WTC11 (cell line): ENCODE data around the gene AQP7.

Experiments used
- CREB1 ChIP-seq: sonication (generic); formaldehyde crosslinking; IDR thresholded peaks from 2 replicates; pipeline ENCODE4 v1.8.0; 2023; ENCODE audit warnings: mild to moderate bottlenecking, missing genetic modification reagents
- E2F1 ChIP-seq: sonication (generic); formaldehyde crosslinking; IDR thresholded peaks from 2 replicates; pipeline ENCODE4 v1.8.0; 2022; ENCODE audit warnings: mild to moderate bottlenecking, missing genetic modification reagents
- IRF2 ChIP-seq: sonication (generic); formaldehyde crosslinking; IDR thresholded peaks from 2 replicates; pipeline ENCODE4 v1.8.0; 2022; ENCODE audit warnings: low read depth, missing genetic modification reagents, borderline replicate concordance
- NR2C2 ChIP-seq: sonication (generic); formaldehyde crosslinking; IDR thresholded peaks from 2 replicates; pipeline ENCODE4 v1.8.0; 2022; ENCODE audit warnings: mild to moderate bottlenecking, missing genetic modification reagents
- ZNF281 ChIP-seq: sonication (generic); formaldehyde crosslinking; IDR thresholded peaks from 2 replicates; pipeline ENCODE4 v1.8.0; 2023; ENCODE audit warnings: mild to moderate bottlenecking, missing genetic modification reagents
- ZNF396 ChIP-seq: fragments of 250-450 bp; sonication (Bioruptor Pico); IDR thresholded peaks from 2 replicates; pipeline ENCODE4 v1.8.0; 2021; ENCODE audit warnings: mild to moderate bottlenecking, moderate library complexity, borderline replicate concordance
- TF ChIP-seq, protein P1 (sequence below): fragments of 200-600 bp; IDR thresholded peaks from 2 replicates; pipeline ENCODE4 v1.8.0; 2022; ENCODE audit warnings: antibody characterized with exemption

GRCh38 chr9:33381231-33381791 lies 21.1 kb downstream of the AQP7 start:
- TF ChIP-seq IRF2 (CRISPR knock-in tag) (no peak), NR2C2 (CRISPR knock-in tag) (no peak), ZNF281 (CRISPR knock-in tag) (no peak), E2F1 (CRISPR knock-in tag) (no peak), CREB1 (CRISPR knock-in tag) (no peak), ZNF396 (CRISPR knock-in tag) (no peak)
- TF ChIP-seq, protein P1, sequence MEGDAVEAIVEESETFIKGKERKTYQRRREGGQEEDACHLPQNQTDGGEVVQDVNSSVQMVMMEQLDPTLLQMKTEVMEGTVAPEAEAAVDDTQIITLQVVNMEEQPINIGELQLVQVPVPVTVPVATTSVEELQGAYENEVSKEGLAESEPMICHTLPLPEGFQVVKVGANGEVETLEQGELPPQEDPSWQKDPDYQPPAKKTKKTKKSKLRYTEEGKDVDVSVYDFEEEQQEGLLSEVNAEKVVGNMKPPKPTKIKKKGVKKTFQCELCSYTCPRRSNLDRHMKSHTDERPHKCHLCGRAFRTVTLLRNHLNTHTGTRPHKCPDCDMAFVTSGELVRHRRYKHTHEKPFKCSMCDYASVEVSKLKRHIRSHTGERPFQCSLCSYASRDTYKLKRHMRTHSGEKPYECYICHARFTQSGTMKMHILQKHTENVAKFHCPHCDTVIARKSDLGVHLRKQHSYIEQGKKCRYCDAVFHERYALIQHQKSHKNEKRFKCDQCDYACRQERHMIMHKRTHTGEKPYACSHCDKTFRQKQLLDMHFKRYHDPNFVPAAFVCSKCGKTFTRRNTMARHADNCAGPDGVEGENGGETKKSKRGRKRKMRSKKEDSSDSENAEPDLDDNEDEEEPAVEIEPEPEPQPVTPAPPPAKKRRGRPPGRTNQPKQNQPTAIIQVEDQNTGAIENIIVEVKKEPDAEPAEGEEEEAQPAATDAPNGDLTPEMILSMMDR, result no peak
